GM13977 (cell line): ENCODE results near the gene TAS1R3.

ENCODE experiments used
- DNase-seq: peaks from one replicate; pipeline ENCODE4 v3.0.0; 2012; ENCODE audit warnings: low spot score
- in situ Hi-C: fragments of 300-500 bp; cut with MboI; formaldehyde crosslinking; loops from one replicate; pipeline ENCODE4 v1.12.0; 2022; ENCODE audit warnings: low sequenced_read_pairs, low pct_unique_long_range_greater_than_20kb, mixed read lengths, inconsistent platforms; ENCODE audit not compliant: unreplicated experiment
- TF ChIP-seq, protein P1 (sequence below): IDR thresholded peaks from 2 replicates; pipeline ENCODE4 v1.5.1; 2012; ENCODE audit warnings: mild to moderate bottlenecking, control low read depth; ENCODE audit not compliant: insufficient read depth; ENCODE audit errors: extremely low read depth, missing control alignments

The TAS1R3 gene

DNA sequence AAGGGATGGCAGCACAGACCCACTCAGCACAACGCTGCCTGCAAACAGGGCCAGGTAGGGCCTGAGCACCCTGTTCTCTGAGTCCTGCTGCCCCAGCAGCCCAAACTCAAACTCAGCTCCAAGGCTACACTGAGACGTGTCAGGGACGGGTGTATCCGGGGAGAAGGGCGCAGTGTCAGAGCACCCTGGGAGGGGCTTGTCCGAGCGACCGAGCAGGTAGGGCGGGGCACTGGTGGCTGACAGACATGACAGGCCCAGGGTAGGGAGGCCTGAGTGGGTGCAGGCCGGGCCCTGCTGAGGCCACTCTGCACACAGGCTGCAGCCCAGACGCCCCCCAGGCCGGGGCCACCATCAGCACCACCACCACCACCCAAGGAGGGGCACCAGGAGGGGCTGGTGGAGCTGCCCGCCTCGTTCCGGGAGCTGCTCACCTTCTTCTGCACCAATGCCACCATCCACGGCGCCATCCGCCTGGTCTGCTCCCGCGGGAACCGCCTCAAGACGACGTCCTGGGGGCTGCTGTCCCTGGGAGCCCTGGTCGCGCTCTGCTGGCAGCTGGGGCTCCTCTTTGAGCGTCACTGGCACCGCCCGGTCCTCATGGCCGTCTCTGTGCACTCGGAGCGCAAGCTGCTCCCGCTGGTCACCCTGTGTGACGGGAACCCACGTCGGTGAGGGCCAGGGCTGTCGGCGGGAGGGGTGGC, 45.3 kb upstream of the TAS1R3 start:
- in situ Hi-C loops: no loop called here
- no peak for DNase-seq
- TF ChIP-seq, protein P1, sequence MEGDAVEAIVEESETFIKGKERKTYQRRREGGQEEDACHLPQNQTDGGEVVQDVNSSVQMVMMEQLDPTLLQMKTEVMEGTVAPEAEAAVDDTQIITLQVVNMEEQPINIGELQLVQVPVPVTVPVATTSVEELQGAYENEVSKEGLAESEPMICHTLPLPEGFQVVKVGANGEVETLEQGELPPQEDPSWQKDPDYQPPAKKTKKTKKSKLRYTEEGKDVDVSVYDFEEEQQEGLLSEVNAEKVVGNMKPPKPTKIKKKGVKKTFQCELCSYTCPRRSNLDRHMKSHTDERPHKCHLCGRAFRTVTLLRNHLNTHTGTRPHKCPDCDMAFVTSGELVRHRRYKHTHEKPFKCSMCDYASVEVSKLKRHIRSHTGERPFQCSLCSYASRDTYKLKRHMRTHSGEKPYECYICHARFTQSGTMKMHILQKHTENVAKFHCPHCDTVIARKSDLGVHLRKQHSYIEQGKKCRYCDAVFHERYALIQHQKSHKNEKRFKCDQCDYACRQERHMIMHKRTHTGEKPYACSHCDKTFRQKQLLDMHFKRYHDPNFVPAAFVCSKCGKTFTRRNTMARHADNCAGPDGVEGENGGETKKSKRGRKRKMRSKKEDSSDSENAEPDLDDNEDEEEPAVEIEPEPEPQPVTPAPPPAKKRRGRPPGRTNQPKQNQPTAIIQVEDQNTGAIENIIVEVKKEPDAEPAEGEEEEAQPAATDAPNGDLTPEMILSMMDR: no peak

- in situ Hi-C loops: no loop called here
- TF ChIP-seq, protein P1: no peak
- DNase-seq: no peak
These were observed 44.5 kb upstream of the TAS1R3 start for GRCh38 chr1:1286313-1287261.

- in situ Hi-C loops: no loop called here
- DNase-seq: no peak
- TF ChIP-seq, protein P1: no peak
These were observed 43.6 kb upstream of the TAS1R3 start for GRCh38 chr1:1287288-1288110.

DNA sequence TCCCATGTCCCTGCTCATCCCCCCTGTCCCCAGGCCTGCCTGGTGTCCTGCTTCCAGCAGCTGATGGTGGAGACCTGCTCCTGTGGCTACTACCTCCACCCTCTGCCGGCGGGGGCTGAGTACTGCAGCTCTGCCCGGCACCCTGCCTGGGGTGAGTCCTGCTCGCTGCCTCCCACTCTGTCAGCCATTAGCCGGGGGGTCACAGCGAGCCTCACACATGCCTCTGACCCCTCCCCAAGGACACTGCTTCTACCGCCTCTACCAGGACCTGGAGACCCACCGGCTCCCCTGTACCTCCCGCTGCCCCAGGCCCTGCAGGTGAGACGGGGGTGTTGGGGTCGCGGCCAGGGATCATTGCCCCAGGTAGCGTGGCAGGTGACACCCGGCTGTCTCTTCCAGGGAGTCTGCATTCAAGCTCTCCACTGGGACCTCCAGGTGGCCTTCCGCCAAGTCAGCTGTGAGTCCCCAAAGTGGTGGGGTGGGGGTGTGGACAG, 40.8 kb upstream of the TAS1R3 start:
- TF ChIP-seq, protein P1: peak; percentile 53
- peak; percentile 76 for DNase-seq
- in situ Hi-C loops: no loop called here

GRCh38 chr1:1291023-1291528, 40.0 kb upstream of the TAS1R3 start:
- TF ChIP-seq, protein P1: no peak
- in situ Hi-C loops: no loop called here
- no peak for DNase-seq
